GM21529 (cell line): Measurements from ENCODE around the gene CD59.

ENCODE experiments used
- ATAC-seq: cut with Tn5 transposase; IDR thresholded peaks from one replicate; pipeline ENCODE4 v1.9.1; 2021; ENCODE audit not compliant: unreplicated experiment

Gene CD59, protein sequence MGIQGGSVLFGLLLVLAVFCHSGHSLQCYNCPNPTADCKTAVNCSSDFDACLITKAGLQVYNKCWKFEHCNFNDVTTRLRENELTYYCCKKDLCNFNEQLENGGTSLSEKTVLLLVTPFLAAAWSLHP

GRCh38 chr11:33736148-33736812, at the start of gene CD59:
CD59 (minus strand) TSS chr11:33736423; CDS start chr11:33722445, 13,978 bp downstream.
- ATAC-seq: peak; percentile 64

GRCh38 chr11:33785609-33786008, 49.4 kb upstream of the CD59 start:
- ATAC-seq: no peak

GRCh38 chr11:33779849-33780528, 43.8 kb upstream of the CD59 start:
- ATAC-seq: no peak

DNA sequence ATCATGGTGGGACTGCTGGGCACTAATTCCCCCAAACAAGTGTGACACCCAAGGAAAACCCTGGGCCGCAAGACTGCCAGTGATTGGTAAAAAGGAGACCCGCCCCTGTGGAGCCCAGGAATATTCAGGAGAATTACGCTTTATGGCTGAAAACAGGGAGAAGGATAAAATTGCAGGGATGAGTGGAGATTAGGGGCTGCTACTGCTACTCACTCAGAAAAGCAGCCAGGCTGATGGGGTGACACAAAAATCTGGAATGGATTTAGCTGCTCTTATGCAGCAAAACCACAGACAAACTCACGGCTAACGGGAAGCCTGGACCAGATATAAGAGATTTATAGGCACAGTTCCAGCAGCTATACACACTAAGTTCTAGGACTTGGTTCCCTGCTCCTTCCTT, 42.5 kb upstream of the CD59 start:
- ATAC-seq: no peak

- ATAC-seq: no peak
Observed at GRCh38 chr11:33777906-33778305, 41.7 kb upstream of the CD59 start.

DNA sequence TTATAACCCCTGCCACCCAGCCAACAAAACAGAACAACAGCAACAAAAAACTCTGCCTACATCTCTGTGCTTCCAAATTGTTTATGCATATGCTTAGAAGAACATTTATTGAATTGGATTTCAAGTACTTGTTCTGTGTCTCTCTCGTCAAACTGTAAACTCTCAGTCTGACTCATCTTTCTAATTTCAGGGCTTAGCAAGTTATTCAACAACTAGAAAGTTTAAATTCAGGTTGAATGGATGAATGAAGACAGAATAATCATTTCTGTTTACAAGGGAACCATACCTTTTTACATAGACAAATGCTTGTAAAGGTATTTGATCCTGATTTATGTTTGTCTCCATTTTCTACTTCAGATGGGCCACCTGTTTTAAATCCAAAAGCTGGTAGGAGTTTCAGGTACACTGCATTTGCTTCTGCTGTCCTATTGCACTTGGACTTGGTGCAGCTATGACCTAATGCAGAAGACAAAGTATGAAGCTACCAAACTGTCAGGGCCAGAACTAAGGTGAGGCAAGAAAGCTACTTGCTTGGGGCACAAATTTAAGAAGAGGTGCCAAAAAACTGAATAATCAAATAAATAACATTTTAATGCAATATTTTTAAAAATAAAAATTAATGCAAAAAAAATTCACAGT, 39.7 kb upstream of the CD59 start:
- ATAC-seq: peak; percentile 34

DNA sequence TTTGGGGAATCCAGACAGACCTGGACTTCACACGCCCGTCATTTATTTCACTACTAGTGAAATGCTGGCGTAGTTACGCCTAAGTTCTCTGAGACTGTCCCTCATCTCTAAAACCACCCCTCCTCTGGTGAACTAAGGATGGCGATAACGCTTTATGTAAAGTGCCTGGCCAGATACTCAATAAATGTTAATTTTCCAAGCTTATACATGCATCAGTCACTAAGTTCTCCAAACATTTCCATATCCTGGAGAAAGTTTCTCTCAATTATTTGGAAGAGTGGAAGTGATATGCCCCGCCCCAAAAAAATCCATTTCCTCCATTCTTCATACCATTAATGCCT, 39.2 kb upstream of the CD59 start:
- ATAC-seq: no peak

- peak; percentile 1 for ATAC-seq
Observed at GRCh38 chr11:33774736-33775466, 38.7 kb upstream of the CD59 start.

DNA sequence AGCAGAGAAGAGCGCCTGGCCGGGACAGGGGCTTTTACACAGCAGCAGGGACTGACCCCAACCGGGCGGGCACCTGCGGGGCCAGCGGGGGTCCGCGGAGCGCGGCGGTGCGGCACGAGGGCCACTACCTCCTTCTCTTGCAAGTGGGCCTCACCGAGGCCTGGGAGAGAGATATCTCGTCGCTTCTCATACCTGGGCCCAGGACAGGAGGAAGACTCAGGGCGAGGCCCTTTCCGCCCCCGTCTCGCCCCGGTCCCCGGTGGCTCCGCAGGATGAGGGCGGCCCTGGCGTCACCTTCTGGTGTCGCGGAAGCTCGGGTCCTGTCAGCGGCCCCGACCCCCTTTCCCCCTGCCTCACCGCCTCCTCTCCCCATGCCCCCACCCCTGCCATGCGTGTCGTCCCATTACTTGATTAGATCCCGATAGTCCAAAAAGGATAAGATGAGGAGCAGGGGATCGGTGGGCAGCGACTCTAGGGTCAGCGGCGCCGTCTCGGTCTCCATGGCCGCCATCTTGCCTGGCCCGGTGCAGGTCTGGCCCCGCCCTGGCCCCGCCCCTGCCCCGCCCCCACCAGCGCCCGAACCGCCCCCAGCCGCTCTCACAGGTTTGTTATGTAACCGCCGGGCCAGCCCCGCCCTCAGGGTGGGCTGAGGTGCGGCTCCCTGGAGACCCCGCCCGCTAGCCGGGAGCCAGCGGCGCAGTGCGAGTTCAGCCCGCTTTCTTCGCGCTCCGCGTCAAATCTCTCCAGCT, 37.9 kb upstream of the CD59 start, which contains the start of gene FBXO3:
Gene FBXO3 (minus strand): TSS at position 534 of the 749 bp plus-strand sequence. CDS start 23 bp downstream, at position 511.
- peak; percentile 74 for ATAC-seq

- ATAC-seq: peak; percentile 23
Observed at GRCh38 chr11:33773404-33773986, 37.3 kb upstream of the CD59 start.

DNA sequence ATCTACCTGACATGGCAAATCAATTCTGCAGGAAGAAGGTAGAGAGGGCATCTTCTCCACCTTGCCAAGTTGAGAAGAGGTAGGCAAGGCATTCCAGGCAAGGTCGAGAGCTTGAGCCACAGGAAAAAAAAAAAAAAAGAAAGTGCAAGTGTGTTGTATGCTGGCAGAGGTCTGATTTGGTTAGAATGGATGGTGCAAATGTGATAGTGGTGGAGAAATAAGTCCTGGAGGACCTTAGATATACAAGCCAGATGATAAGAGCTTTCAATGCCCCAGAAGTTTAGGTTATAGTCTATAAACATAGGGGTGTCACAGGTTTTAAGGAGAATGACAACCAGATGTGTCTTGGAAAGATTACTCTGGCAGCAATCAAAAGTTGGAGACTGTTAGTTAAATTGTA, 36.6 kb upstream of the CD59 start:
- ATAC-seq: no peak

GRCh38 chr11:33772300-33772699, 36.1 kb upstream of the CD59 start:
- no peak for ATAC-seq

DNA sequence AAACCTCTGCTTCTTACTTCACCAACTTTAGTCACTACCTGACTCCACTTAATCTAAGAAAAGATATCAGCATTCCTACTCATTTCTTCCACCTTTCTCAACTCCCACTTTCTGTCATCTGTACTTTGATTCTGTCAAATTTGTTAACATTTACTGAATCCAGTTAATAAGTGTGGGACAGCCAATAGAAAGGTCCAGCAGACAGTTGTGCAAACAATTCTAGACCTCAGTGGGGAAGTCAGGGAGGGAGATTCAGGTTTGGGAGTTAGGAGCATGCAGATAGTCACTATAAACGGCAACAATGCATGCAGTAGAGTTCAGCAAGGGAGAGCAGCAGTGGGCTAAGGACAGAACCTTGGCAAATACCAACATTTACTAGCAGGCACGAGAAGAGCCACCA, 34.0 kb upstream of the CD59 start:
- no peak for ATAC-seq

DNA sequence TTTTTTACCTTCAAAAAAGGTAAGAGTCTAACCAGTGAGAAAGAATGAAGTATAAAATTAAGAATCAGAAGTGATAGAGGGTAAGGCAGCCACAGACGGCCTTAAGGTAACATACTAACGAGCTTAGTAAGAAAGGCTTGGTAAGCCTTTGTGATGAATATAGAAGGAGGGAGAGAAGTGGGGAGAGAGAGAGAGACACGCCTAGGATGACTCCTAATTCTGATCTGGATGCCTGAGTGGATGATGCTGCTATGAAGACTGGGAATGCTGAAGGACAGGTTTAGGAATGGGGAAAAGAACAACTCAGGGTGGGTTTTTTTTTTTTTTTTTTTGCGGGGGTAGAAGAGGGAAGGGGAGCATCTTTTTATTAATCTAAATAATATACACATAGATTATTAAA, 33.3 kb upstream of the CD59 start:
- ATAC-seq: no peak

- ATAC-seq: no peak
Observed at GRCh38 chr11:33767624-33768023, 31.4 kb upstream of the CD59 start.

DNA sequence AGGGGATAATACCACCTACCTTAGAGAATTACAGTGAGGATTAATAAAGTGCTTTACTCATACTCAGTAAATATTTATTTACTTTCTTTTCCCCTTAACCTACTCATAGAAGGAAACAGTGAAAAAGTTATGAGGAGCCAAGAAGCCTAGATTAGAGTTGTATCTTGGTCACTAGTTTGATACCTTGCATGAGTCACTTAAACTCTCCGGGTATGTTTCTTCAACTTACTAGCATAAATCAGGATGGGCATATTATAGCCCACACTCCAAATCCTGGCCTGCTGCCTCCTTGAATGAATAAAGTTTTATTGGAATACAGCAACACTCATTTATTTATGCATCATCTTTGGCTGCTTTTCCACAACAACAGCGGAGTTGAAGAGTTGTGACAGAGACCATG, 29.9 kb upstream of the CD59 start:
- ATAC-seq: no peak

- ATAC-seq: peak; percentile 96
Observed at GRCh38 chr11:33761471-33761870, 25.2 kb upstream of the CD59 start.

DNA sequence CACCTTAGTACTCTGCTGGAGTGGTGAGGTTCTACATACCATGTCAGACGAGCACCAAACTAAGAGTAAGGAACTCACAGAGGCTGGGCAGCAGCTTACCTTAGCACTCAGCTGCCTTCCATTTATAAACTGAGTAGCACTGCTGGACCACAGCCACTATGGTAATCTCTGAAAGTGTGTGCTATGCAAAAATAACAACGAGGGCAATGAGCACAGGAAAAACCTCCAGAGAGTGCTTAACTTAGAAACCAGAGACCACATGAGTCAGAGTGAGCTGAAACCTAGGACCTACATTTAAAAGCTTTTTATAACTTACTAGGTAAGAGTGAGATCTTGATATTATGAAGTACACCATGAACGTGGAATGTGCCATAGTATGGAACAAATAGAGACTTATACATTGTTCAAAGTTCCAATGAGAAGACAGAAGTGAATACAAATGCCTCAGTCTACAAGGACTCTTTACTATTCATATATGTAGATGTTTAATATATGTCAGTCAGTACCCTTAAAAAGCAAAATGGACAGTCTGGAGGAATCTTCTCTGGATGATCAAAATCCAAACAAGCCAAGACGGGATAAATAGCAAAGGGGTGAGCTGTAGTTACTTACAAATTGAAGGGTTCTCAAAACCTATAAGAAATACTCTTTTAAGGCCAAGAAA, 17.2 kb upstream of the CD59 start:
- peak; percentile 100 for ATAC-seq

DNA sequence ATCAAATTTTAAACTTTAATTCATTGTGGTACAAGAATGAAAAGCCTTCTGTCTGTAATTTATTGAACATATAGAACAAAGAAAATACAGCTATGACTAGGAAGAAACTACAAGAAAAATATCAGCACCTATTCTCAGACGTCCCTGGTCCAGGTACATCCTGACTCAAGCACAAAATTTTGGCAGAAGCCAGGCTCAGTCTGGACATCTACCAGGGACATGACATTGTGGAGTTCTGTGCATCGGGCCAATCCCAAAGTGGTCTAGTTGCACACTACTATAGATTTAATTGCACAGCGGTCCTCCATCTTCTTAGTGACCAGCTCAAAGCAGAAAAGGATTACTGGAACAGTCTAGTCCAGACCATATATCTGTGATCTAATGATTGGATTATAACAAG, 15.7 kb upstream of the CD59 start:
- ATAC-seq: no peak

- ATAC-seq: no peak
Observed at GRCh38 chr11:33747979-33748378, 11.8 kb upstream of the CD59 start.
